Measurements from ENCODE around the gene PTPRU. TPM values are rescaled to one million over a fixed set of nuclear protein-coding genes. Genes with fewer than 3 reads are reported as not detected.

PTPRU gene
- total and polyA plus RNA-seq, 2 of the 8 experiments (the other 6 are each of a cell fraction or from before 2014, with no cell fraction given) = 33.8 to 41.8 TPM

- TF ChIP-seq JUND (IDR thresholded peaks at IDR 0.05; ENCODE audit: low read length) = no peak
- TF ChIP-seq, protein P1, sequence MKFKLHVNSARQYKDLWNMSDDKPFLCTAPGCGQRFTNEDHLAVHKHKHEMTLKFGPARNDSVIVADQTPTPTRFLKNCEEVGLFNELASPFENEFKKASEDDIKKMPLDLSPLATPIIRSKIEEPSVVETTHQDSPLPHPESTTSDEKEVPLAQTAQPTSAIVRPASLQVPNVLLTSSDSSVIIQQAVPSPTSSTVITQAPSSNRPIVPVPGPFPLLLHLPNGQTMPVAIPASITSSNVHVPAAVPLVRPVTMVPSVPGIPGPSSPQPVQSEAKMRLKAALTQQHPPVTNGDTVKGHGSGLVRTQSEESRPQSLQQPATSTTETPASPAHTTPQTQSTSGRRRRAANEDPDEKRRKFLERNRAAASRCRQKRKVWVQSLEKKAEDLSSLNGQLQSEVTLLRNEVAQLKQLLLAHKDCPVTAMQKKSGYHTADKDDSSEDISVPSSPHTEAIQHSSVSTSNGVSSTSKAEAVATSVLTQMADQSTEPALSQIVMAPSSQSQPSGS (IDR thresholded peaks at IDR 0.05; ENCODE audit: low read length) = no peak
- no peak for TF ChIP-seq RFX5 (IDR thresholded peaks at IDR 0.05; ENCODE audit: borderline replicate concordance, low read depth, low read length)
- TF ChIP-seq MAX (IDR thresholded peaks at IDR 0.05) = no peak
- TF ChIP-seq EP300 (IDR thresholded peaks at IDR 0.05; ENCODE audit: borderline replicate concordance in 1 of 2, low read depth in 2 of 2, low read length in 2 of 2) = no peak
- Histone ChIP-seq H4K8ac (ENCODE audit: extremely low read depth, insufficient read depth, low read length) (no peak overlapping the region), H3K79me2 (ENCODE audit: control insufficient read depth in 1 of 2, insufficient read depth in 2 of 2, low read length in 2 of 2) (no peaks in the 10 kb centered on the region), H3K4ac (replicated peaks; ENCODE audit: insufficient read length, low read depth, low read length) (no peak overlapping the region), H4K91ac (replicated peaks; ENCODE audit: insufficient read length, low read length) (no peak overlapping the region), H3K9ac (replicated peaks in 1 of 4; ENCODE audit: extremely low read depth in 1 of 4, low read depth in 3 of 4, low read length in 3 of 4) (no peak overlapping the region), H3K14ac (ENCODE audit: insufficient read length) (no peak overlapping the region), H3K23me2 (ENCODE audit: low read depth, low read length) (peaks cover 4% of the 10 kb centered on the region; the same call in 1 of the 2 replicates), H4K5ac (ENCODE audit: insufficient read length, low read depth, low read length) (no peak overlapping the region), H3K4me2 (ENCODE audit: insufficient read depth in 1 of 2, low read depth in 2 of 2, low read length in 2 of 2) (no peak overlapping the region), H2BK5ac (ENCODE audit: low read depth, low read length) (no peak overlapping the region), H3K27ac (ENCODE audit: low read depth, low read length) (no peak overlapping the region), H3K27me3 (replicated peaks in 1 of 4; ENCODE audit: control insufficient read depth in 3 of 4, extremely low read depth in 1 of 4, insufficient read depth in 3 of 4, low read length in 3 of 4) (peaks cover 7 to 17% (median 15%) of the 10 kb centered on the region in 4 experiments), H4K20me1 (replicated peaks in 1 of 2; ENCODE audit: control insufficient read depth in 1 of 2, insufficient read depth in 2 of 2, low read length in 2 of 2) (peaks cover 0 to 8% of the 10 kb centered on the region in 2 experiments), H3K23ac (ENCODE audit: insufficient read length) (no peak overlapping the region), H3K18ac (ENCODE audit: extremely low read depth, low read length) (no peak overlapping the region), H3K4me1 (replicated peaks in 1 of 4; ENCODE audit: control insufficient read depth in 3 of 4, insufficient read depth in 4 of 4, low read length in 3 of 4) (peaks cover 15 to 29% (median 23%) of the 10 kb centered on the region in 4 experiments), H2BK12ac (ENCODE audit: low read depth, low read length) (no peak overlapping the region), H3K9me3 (ENCODE audit: insufficient read depth in 2 of 2, low read depth in 1 of 2, low read length in 1 of 2) (no peaks in the 10 kb centered on the region), H2BK20ac (ENCODE audit: low read length) (no peak overlapping the region), H3K4me3 (ENCODE audit: extremely low read depth in 1 of 4, insufficient read depth in 2 of 4, low read depth in 3 of 4, low read length in 4 of 4) (no peak overlapping the region), H2BK120ac (replicated peaks; ENCODE audit: low read depth, low read length) (no peak overlapping the region), H2BK15ac (ENCODE audit: low read length) (no peak overlapping the region), H2AK5ac (ENCODE audit: low read depth, low read length) (peak overlapping the region; percentile 18; the same call in 1 of the 2 replicates), H3K56ac (replicated peaks; ENCODE audit: insufficient read length, low read depth, low read length) (no peak overlapping the region), H3K36me3 (ENCODE audit: control insufficient read depth in 2 of 4, insufficient read depth in 4 of 4, low read length in 3 of 4) (no peaks in the 10 kb centered on the region), H2AFZ (ENCODE audit: low read length) (no peak overlapping the region), H3K79me1 (ENCODE audit: low read depth, low read length) (no peaks in the 10 kb centered on the region; the same call in 1 of the 2 replicates)
- CTCF ChIA-PET (ENCODE audit: partially characterized antibody) = interaction anchor here (0.9 to 1.7 kb wide), 4 partner anchors 15 to 87 kb away, joined by 3 to 6 read pairs (median 3); no protein-coding TSS in a partner anchor
- POLR2A ChIA-PET (ENCODE audit: partially characterized antibody) = no interaction called here
- DNase-seq (ENCODE audit: low read depth in 1 of 2, low spot score in 2 of 2) = no peak
- 94% methylated on average over 7 of the region's 7 CpGs; no CpG with 5 or more reads in 1 of the 2 experiments for whole genome bisulfite sequencing, 2 experiments (ENCODE audit: extremely low coverage in 1 of 2, insufficient coverage in 1 of 2, insufficient read length in 1 of 2, insufficient replicate concordance in 2 of 2, low coverage in 1 of 2, low lambda C conversion rate in 2 of 2, missing lambda C conversion rate in 1 of 2)
- FAIRE-seq = no peak
Observed at GRCh38 chr1:29254346-29254745, 18.0 kb downstream of the PTPRU start.

All from H1 (cell line).